NCI-H128 (cell line): ENCODE data around the gene CUEDC2.
A peak's percentile ranks its signal among the peaks of the same experiment; 100 is the strongest.

ENCODE experiments used
- DNase-seq: peaks from one replicate; lab custom pipeline; 2025; ENCODE audit not compliant: unreplicated experiment; lab: John Stamatoyannopoulos, UW

CUEDC2 gene

DNA sequence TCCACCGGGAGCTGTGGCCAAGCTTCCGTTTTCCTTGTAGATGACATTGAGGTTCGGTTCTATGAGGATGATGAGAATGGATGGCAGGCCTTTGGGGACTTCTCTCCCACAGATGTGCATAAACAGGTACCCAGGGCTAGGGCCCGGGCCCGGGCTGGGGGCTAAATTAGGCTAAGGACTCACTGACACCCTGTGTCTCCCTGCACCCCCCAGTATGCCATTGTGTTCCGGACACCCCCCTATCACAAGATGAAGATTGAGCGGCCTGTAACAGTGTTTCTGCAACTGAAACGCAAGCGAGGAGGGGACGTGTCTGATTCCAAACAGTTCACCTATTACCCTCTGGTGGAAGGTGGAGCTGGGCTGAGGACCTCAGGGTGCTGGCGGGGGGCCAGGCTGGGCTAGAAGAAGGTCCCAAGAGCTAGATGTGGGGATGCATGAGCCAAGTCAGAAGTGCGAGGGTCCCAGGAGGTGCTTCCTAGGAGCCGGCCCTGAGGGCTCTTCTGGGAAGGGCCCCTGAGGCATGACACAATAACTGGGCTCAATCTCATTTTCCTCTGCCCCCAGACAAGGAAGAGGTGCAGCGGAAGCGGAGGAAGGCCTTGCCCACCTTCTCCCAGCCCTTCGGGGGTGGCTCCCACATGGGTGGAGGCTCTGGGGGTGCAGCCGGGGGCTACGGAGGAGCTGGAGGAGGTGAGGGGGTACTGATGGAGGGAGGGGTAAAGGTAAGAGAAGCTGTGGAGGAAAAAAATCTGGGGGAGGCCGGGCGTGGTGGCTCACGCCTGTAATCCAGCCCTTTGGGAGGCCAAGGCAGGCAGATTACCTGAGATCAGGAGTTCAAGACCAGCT is 34.0 kb downstream of the CUEDC2 start:
- no peak for DNase-seq

- DNase-seq, result no peak
These were observed 34.9 kb downstream of the CUEDC2 start for GRCh38 chr10:102397222-102398171.

DNA sequence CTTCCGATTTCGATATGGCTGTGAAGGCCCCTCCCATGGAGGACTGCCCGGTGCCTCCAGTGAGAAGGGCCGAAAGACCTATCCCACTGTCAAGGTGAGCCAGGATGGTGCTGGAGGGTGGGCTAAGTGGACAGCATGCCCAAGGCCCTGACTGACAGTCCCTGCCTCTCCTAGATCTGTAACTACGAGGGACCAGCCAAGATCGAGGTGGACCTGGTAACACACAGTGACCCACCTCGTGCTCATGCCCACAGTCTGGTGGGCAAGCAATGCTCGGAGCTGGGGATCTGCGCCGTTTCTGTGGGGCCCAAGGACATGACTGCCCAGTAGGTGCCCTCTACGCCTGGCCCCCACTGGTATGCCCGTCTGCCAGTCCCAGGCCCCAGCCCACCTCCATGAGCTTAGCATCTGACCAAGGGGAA is 35.6 kb downstream of the CUEDC2 start:
- DNase-seq, result no peak

GRCh38 chr10:102396317-102396650 is 36.1 kb downstream of the CUEDC2 start:
- no peak for DNase-seq

DNA sequence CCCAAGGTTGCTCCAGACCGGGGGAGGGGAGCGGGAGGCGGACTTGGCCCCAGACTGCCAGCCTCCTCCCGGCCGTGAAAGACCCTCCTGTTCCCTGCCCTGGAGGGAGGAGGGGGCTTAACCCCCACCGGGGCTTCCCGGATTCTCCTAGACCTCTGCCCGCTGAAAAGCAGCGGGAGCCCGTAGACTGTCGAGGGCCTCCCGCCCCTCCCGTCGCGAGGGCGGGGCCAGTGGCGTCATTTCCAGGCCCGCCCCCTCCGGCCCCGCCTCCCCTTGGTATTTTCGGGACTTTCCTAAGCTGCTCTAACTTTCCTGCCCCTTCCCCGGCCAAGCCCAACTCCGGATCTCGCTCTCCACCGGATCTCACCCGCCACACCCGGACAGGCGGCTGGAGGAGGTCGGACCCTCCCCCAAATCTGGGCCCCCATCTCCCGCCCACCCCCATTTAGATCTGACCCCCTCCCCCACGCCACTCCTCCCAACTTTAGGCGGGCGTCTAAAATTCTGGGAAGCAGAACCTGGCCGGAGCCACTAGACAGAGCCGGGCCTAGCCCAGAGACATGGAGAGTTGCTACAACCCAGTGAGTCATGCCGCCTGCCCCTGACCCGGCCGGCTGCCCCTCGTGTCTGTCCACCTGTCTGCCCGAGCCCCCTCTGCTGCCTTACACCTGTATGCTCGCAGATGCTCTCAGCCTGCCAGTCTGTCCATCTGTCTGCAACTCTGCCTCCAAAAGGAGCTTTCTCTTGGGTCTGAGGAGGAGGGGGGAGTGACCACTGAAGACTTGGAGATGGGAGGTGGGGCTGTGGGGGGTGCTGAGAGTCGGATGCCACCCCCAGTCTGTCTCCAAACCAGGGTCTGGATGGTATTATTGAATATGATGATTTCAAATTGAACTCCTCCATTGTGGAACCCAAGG is 36.7 kb downstream of the CUEDC2 start, which contains the start of gene NFKB2:
Gene NFKB2 (plus strand): TSS at position 306 of the 917 bp plus-strand sequence. CDS start 255 bp downstream, at position 561.
- peak; percentile 4 for DNase-seq

GRCh38 chr10:102394801-102395399 is 37.5 kb downstream of the CUEDC2 start:
- no peak for DNase-seq

GRCh38 chr10:102394079-102394800 is 38.1 kb downstream of the CUEDC2 start:
- DNase-seq, result no peak

GRCh38 chr10:102393411-102394078 is 38.8 kb downstream of the CUEDC2 start:
- DNase-seq, result no peak

GRCh38 chr10:102392306-102392705 is 40.1 kb downstream of the CUEDC2 start:
- no peak for DNase-seq

- no peak for DNase-seq
These were observed 42.5 kb downstream of the CUEDC2 start for GRCh38 chr10:102389894-102390293.

DNA sequence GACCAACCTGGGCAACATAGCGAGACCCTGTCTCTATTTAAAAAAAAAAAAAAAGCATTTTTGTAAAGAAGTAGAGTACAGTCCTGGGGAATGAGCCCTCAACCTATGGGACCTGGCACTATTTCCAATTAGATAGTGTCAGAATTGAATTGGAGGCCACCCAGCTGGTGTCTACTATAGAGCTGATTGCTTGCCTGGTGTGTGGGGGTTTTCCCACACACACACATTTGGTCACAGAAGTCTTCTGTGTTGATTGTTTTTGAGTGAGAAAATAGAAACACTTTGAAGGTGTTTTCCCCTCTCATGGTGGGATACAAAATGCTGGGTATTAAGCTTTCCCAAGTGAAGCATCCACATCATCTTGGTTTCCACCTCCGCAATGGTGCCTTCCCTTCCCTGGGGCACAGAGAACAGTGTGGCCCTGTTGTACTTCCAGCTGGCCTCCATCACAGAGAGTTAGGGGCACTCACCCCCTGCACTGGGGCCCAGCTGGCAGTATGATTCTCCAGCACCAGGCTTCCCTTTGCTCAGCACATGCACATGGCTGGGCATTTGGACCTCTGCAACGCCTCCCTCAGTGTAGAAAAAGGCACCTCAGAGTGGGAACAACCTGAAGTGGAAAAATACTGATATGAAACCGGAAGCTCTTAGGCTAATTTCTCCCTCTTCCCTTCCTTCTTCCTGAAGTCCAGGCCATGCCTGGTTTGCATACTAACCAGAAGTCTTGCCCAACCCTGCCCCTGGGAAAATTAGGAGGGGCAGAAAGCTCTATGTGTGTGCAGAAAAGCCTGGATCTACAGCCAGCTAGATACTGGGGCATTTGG is 47.6 kb downstream of the CUEDC2 start:
- DNase-seq, result no peak

GRCh38 chr10:102384053-102384452 is 48.3 kb downstream of the CUEDC2 start:
- no peak for DNase-seq

- no peak for DNase-seq
These were observed 49.5 kb downstream of the CUEDC2 start for GRCh38 chr10:102382871-102383270.

- no peak for DNase-seq
These were observed 50.4 kb downstream of the CUEDC2 start for GRCh38 chr10:102381983-102382382.

GRCh38 chr10:102379383-102379782 is 53.0 kb downstream of the CUEDC2 start:
- DNase-seq, result no peak

DNA sequence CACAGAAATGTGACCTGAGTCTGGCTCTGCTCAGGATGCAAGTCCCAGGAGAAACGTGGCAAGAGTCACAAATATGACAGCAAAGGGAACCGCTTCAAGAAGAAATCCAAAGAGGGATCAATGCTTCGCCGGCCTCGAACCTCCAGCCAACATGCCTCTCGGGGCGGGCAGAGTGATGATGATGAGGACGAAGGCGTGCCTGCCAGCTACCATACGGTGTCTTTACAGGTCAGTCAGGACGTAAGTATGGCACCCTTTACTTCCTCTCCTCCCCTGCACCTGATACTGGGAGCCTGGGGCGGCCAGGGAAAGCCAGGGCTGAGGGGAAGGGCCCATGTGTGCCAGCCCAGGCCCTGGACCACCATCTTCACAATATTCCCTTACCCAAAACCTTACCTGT is 55.5 kb downstream of the CUEDC2 start:
- no peak for DNase-seq

DNA sequence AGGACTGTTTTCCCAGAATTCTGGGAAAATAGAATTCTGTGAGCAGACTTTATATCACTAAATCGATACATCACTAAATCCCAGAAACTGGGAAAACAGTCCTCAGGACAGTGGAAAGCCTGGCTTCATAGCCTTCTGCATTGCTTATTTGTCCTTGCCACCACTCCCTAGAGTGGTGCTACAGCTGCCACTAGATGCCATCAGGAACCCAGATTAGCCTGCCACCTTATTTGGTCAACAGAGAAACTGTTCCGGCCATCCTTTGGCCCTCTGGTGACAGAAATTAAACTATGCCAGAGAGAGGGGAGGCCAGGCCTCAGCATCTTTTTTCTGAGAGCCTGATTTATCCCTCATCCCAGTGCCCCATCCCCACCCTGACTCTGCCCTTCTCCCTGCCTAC is 56.5 kb downstream of the CUEDC2 start:
- no peak for DNase-seq

- no peak for DNase-seq
These were observed 57.1 kb downstream of the CUEDC2 start for GRCh38 chr10:102375250-102375649.
